Mucosa of descending colon (tissue), 3 donors: Measurements from ENCODE around the gene ALDH9A1. TPM values are rescaled to one million over a fixed set of nuclear protein-coding genes. Genes with fewer than 3 reads are reported as not detected.

Experiments used
- ATAC-seq: fragments of 200-7000 bp; cut with Tn5 transposase; one replicate; pipeline ENCODE4 v1.9.1; 2020; ENCODE audit warnings: mild to moderate bottlenecking, moderate library complexity
- DNase-seq, 3 donors: peaks; one replicate each; pipeline ENCODE4 v3.0.0-alpha.2; 2020
- H3K36me3 ChIP-seq: fragments of 200-600 bp; one replicate; pipeline ENCODE4 v1.8.0; 2021; ENCODE audit warnings: low read depth, mild to moderate bottlenecking
- H3K4me1 ChIP-seq: fragments of 200-600 bp; one replicate; pipeline ENCODE4 v1.8.0; 2021; ENCODE audit warnings: low read depth, mild to moderate bottlenecking
- H3K4me3 ChIP-seq: fragments of 200-600 bp; one replicate; pipeline ENCODE4 v1.8.0; 2021; ENCODE audit warnings: mild to moderate bottlenecking
- H3K9me3 ChIP-seq: fragments of 200-600 bp; one replicate; pipeline ENCODE4 v1.8.0; 2021; ENCODE audit warnings: mild to moderate bottlenecking
- intact Hi-C, 2 donors: fragments of 100-400 bp; cut with DNase I in 1 of 2; cut with micrococcal nuclease in 1 of 2; formaldehyde crosslinking; loops; one replicate each; pipeline versions ENCODE4 v1.11.0 to v1.11.1; 2022; cut with DNase I, micrococcal nuclease
- total RNA-seq, 3 donors: library from RNA; stranded (reverse); fragmentation: NEBNext Ultra II Directional in 2 of 3; extraction: Animal tissue kit (Norgen Biotek cat#: 25700) in 2 of 3; gene quantifications; one replicate each; pipeline versions ENCODE4 v1.2.1 to v1.2.4, GENCODE V29; 2021 to 2023
- TF ChIP-seq, protein P1 (sequence below): fragments of 200-600 bp; IDR thresholded peaks from one replicate; pipeline ENCODE4 v1.8.0; 2022; ENCODE audit warnings: antibody characterized with exemption, mild to moderate bottlenecking
- donor health status: DM: no; HTN: no; CAD: no; lungs with moderate emphysema.
- donor health status: DM: no; HTN: no; CAD: no.
- donor health status: DM: no; HTN: yes; CAD: no.

Gene ALDH9A1
- total RNA-seq, 3 donors from 2014 or later: 32.6 to 53.1 (median 49.8) TPM

DNA sequence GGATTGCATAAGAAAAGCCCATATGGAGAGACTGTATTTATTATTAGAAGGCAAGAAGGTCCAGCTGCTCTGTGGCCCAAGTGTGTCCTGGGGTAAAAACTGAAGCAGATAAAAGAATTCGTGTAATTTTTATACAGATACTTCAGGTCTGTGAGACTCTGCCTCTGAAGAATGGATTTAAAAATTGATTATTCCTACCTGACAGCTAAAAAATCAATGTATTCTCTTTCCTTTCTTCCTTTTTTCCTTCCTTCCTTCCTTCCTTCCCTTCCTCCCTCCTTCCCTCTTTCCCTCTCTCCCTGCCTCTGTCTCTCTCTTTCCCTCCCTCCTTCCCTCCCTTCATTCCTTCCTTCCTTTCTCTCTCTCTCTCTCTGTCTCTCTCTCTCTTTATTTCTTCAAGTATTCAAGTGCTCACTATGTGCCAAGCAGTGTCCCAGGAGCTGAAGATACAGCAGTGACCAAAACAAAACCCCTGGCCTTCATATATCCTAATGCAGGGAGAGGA is 78.7 kb downstream of the ALDH9A1 start:
- intact Hi-C loops: no loop called here
- Histone ChIP-seq H3K9me3 (no peaks in the 10 kb centered on the region), H3K36me3 (no peaks in the 10 kb centered on the region), H3K4me3 (no peak overlapping the region), H3K4me1 (no peaks in the 10 kb centered on the region)
- DNase-seq (no peak), ATAC-seq (no peak)
- TF ChIP-seq, protein P1, sequence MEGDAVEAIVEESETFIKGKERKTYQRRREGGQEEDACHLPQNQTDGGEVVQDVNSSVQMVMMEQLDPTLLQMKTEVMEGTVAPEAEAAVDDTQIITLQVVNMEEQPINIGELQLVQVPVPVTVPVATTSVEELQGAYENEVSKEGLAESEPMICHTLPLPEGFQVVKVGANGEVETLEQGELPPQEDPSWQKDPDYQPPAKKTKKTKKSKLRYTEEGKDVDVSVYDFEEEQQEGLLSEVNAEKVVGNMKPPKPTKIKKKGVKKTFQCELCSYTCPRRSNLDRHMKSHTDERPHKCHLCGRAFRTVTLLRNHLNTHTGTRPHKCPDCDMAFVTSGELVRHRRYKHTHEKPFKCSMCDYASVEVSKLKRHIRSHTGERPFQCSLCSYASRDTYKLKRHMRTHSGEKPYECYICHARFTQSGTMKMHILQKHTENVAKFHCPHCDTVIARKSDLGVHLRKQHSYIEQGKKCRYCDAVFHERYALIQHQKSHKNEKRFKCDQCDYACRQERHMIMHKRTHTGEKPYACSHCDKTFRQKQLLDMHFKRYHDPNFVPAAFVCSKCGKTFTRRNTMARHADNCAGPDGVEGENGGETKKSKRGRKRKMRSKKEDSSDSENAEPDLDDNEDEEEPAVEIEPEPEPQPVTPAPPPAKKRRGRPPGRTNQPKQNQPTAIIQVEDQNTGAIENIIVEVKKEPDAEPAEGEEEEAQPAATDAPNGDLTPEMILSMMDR: no peak

DNA sequence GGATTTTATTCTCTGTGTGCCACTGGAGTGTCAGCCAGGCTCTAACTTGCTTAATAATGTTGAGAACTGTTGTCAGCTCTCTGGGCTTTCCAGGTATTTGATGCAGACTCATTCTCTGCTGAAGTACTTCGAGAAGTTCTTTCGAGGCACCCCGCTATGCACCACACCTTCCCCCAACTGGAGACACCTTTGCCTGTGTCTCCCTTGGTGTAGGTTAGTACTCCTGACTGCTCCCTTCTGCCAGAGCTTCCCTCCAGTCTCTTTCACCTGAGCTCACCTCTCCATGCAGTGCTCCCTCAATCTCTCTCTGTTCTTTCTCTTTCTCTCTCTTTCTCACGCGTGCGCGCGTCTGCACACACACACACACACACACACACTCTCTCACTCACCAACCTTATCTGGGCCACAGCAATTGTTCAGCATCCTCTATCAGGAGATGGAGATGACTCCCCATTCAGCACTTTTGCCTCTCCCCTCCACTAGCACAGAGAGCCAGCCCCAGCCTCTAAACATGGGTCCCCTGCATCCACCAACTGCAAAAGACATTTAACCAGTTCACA is 81.3 kb downstream of the ALDH9A1 start:
- DNase-seq (no peak), ATAC-seq (no peak)
- Histone ChIP-seq H3K36me3 (no peaks in the 10 kb centered on the region), H3K9me3 (no peaks in the 10 kb centered on the region), H3K4me3 (no peak overlapping the region), H3K4me1 (no peaks in the 10 kb centered on the region)
- intact Hi-C loops: no loop called here
- TF ChIP-seq, protein P1: no peak

DNA sequence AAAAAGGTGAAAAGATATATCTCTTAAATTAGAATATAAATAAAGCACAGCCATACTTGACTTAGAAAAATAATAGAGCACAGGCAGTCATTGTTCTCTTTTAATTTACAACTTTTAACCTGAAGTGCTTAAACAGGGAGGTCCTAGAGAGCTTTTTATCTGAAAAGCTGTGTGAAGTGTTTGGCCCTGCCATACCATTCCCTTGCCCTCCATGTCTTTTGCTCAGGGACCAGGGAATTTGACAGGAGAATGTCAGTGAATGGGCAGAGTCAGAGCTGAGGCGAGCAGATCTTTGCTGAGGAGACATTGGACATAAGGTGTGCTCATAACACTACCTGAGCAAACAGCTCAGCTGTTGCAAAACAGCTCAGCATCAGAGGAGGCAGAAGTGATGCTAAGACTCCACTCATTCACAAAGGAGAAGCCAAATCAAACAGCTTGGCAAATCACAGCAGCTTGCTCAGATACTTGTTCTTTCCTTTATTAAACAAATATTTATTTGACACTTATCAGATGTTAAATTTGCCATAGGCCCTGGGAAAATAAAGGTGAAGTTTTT is 82.2 kb downstream of the ALDH9A1 start:
- intact Hi-C loops: no loop called here
- DNase-seq: no peak
- Histone ChIP-seq H3K9me3 (no peaks in the 10 kb centered on the region), H3K4me1 (no peaks in the 10 kb centered on the region), H3K36me3 (no peaks in the 10 kb centered on the region), H3K4me3 (no peak overlapping the region)
- no peak for ATAC-seq
- TF ChIP-seq, protein P1: no peak

Other genes with a start within 250 kb of the ALDH9A1 start
- under 1 TPM in 1 of 3 donors, not detected in 2; 0.22 TPM for gene LRRC52, start 154.6 kb downstream of the ALDH9A1 start, total RNA-seq
- 100 to 1,000 TPM; 236 to 436 (median 367) TPM for gene MGST3, start 67.3 kb downstream of the ALDH9A1 start, total RNA-seq
- gene TMCO1, start 70.3 kb upstream of the ALDH9A1 start, total RNA-seq: 100 to 1,000 TPM; 103 to 209 (median 144) TPM
- 10 to 100 TPM; 41.6 to 86.5 (median 51.8) TPM for gene UCK2, start 129.1 kb upstream of the ALDH9A1 start, total RNA-seq